Activated CD8-positive, alpha-beta memory T cell treated with anti-CD3 and anti-CD28 coated beads, Interleukin-2, amount 50 U/mL, for 1 hour (primary cell): ENCODE results near the gene PHF11.
"Not testable (repeated sequence)": the region's sequence is repeated elsewhere in the genome, so short reads cannot be mapped to it uniquely, and the experiment has no call there.

Experiments used
- DNase-seq: peaks from one replicate; pipeline ENCODE4 v3.0.0-alpha.2; 2020; ENCODE audit errors: extremely low read depth

Gene PHF11

DNA sequence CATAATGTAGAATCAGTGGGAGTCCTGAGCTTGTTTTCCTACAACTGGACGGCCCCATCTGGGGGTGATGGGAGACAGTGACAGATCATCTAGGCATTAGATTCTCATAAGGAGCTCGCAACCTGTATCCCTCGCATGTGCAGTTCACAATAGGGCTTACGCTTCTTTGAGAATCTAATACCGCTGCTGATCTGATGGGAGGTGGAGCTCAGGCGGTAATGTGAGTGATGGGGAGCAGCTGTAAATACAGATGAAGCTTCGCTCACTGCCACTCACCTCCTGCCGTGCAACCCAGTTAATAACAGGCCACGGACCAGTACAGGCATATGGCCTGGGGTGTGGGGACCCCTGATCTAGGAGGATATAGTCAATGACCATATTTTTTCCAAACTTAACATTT is 50.8 kb downstream of the PHF11 start:
- no peak for DNase-seq

DNA sequence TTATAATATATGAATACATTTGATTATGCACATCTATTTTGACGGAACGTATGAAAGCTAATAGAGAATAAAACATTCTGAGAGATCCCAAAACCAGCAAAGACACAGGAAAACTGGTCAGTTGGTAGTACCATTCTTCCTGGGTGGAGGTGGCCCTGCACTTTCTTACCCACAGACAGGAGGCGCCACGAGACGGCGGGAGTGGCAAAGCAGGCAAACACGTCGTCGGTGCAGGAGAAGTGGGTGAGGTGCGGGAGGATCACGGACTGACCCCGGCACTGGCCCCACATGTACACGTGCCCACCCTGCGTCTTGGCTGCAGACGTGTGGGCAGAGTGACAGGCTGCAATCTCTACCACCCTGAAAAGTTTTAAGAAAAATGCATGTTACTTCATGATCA is 53.5 kb downstream of the PHF11 start:
- DNase-seq = no peak

DNA sequence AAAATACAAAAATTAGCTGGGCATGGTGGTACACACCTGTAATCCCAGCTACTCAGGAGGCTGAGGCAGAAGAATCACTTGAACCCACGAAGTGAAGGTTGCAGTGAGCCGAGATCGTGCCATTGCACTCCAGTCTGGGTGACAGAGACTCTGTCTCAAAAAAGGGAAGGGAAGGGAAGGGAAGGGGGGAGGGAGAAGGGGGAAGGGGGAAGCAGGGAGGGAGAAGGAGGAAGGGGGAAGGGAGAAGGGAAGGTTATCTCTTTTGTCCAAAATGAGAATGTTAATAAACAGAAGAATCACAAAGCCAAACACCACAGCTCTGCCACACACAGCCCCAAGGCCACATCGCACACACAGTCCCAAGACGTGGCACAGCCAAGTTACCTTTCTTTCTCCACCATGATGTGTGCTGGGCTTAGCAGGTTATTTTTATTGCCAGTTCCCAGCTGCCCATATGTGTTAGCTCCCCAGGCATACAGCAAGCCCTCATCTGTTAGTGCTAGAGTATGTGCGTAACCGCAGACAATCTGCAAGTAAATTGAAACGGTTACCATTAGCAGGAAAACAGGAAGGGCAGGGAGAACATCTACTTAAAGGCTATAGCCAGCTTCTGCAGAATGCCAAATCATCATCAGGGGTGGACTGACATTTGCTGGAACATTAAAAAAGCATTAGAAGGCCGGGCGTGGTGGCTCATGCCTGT is 55.3 kb downstream of the PHF11 start:
- no peak for DNase-seq

DNA sequence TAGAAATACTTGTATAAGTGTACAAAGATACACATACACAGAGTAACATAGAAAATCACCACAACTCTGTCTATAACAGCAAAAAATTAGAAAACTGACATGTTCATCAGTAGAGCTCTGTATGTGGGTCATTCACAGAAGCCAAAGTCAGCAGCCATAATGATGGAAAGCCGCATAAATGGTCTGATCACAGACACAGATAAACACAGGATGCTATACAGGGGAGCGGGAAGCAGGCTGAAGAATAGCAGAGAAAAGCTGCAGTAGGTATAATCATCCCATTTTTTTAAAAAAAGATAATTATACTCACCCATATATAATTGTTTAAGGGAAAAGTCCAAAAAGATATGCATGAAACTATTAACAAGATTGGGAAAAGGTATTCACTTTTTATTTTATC is 58.1 kb downstream of the PHF11 start:
- no peak for DNase-seq

DNA sequence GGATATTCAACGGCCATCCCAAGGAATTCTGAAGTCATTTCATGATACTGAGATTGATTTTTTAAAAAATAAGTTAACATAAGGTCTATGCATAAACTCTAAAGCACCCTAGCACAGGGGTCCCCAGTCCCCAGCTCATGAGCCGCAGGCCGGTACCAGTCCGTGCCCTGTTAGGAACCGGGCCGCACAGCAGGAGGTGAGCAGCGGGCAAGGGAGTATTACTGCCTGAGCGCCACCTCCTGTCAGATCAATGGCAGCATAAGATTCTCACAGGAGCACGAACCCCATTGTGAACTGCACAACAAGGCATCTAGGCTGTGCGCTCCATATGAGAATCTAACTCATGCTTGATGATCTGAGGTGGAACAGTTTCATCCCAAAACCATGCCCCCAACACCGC is 58.6 kb downstream of the PHF11 start:
- DNase-seq = no peak

DNA sequence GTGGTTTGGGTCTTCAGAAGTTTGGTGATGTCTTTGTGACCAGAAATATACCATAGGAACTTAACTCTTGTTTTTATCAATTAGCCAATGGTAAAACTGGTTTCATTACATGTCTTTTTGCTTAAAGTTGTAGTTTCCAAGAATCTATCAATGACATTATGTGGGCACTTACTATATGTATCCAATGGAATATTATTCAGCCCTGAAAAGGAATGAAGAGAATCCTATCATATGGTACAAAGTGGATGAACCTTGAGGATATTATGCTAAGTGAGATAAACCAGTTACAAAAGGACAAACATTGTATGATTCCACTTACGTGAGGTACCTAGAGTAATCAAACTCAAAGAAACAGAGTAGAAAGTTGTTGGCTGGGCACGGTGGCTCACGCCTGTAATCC is 63.3 kb downstream of the PHF11 start:
- no peak for DNase-seq

DNA sequence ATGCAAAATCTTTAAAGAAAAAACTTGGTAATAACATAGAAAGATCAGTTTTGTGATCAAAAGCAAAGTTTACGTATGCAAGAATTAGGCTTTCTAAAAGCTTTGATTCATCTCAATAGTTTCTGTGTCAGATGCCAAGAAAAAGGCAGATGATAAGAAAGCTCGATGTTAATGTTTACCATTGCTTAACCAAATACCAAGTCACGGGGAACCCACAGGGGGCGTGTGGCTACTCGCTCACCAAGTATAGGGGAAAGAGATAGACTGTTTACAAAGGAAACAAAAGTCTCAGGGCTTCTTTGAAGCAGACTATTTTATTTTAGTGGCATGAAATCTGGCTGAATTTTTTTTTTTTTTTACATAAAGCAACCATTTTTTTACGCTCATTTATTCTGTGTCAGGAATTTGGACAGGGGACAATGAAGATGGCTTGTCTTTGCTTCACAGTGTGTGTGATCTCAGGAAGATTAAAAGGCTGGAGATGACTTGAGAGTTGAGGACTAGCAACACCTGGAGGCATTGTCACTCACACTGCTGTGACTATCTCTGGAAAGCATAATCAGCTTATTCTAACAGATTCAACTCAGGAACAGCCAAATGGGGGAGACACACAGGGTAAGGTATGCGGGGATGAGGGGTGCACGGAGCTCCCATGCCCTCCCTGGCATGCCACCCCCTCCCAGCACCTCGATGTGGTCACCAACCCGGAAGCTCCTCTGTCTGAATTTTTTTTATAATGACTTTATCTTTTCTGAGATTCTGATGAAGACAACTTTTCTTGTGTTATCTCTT is 64.7 kb downstream of the PHF11 start:
- DNase-seq = no peak

DNA sequence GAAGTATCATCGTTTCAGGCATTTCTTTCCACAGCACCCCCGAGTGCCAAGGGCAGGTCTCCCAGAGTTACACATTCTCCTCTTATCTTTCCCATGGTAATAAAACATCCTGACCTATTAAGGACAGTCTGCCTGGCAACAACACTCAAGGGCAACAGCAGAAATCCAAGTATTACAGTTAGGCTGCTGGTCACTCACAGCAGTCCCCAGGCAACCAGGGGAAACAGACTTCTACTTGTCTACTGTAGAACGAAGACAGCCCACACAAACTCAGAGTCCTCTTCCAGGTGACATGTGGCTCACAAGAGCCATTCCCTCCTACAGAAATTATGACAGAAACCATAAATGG is 65.3 kb downstream of the PHF11 start:
- no peak for DNase-seq

DNA sequence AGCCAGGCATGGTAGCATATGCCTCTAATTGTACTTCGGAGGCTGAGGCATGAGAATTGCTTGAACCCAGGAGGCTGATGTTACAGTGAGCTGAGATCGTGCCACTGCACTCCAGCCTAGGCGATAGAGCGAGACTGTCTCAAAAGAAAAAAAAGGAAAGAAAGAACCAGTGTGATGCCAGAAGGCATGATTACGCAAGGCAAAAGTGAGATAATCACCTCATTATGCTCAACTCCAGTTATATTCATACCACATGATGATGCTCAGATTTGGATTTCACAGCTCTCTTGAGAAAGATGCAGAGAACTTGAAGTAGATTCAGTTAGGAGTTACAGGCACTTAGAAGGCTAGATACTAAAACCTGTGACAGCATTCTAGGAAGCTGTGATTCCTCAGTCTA is 67.8 kb downstream of the PHF11 start:
- no peak for DNase-seq

DNA sequence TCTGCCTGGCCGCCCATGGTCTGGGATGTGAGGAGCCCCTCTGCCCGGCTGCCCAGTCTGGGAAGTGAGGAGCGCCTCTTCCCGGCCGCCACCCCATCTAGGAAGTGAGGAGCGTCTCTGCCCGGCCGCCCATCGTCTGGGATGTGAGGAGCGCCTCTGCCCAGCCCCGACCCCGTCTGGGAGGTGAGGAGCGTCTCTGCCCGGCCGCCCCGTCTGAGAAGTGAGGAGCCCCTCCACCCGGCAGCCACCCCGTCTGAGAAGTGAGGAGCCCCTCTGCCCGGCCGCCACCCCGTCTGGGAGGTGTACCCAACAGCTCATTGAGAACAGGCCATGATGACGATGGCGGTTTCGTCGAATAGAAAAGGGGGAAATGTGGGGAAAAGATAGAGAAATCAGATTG is 69.7 kb downstream of the PHF11 start:
- DNase-seq = not testable (repeated sequence)

DNA sequence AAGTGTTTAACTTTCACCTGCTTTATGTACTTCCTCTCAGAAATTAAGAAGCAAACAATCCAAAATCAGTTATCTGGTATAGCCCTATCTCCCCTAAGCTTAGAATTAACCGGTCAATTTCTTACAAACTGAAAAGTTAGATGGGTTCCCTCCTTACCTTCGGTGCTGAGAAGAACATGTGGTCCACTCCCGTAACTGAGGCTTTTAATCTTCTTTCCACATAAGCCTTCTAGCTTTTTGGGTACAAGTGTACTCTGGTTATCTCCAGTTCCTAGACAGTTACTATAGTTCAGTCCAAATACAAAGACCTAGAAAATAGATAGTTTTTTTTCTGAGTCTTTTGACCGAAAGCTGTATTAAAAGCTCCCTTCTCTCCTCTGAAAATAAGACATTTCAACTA is 70.7 kb downstream of the PHF11 start:
- DNase-seq = no peak

DNA sequence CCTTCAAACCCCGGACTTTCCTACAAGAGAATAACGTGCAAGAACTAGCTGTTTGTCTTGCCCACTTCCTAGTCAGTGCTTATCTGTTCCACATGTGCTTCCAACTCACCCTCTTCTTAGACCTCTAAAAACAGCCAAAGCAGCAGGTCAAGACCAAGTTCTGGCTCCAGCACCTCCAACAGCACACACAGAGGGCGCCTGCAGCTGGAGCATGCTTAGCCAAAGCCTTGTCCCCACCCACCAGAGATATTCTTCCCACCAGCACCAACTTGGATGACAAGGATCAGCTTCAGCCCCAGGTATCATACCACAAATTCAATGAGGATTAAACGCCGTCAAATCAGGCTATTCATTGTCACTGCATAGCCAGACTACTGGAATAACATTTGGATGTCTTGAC is 71.7 kb downstream of the PHF11 start:
- DNase-seq = no peak

DNA sequence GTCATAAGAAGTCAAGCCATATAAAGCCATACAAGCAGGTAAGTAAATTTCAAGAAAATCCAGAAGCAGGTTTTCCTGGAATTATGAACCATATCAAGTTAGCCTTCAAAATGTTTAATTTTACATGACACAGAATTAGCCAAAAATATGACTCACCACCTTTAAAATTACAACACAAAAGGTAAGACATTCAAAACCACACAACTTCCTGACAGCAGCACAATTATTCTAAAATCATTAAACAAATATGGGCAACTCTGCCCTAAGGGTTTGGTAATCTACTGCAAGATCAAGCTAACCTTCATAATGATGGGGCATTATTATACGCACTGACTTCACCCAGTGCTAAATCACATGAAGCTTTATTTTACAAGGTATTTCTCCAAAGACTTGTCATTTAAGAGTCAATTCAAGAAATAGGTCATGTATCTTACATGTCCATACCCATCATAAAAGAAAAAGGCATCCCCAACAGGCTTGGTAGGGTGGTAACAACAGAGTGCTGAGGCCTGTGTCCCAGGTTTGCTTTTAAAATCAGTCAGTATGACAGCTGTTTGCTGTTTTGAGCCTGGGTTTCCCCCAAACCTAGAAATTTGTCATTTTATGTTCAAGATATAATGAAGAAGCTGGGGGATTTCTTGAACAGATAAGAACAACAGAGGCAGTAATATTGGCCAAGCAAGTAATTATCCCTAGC is 74.4 kb downstream of the PHF11 start:
- DNase-seq = no peak

DNA sequence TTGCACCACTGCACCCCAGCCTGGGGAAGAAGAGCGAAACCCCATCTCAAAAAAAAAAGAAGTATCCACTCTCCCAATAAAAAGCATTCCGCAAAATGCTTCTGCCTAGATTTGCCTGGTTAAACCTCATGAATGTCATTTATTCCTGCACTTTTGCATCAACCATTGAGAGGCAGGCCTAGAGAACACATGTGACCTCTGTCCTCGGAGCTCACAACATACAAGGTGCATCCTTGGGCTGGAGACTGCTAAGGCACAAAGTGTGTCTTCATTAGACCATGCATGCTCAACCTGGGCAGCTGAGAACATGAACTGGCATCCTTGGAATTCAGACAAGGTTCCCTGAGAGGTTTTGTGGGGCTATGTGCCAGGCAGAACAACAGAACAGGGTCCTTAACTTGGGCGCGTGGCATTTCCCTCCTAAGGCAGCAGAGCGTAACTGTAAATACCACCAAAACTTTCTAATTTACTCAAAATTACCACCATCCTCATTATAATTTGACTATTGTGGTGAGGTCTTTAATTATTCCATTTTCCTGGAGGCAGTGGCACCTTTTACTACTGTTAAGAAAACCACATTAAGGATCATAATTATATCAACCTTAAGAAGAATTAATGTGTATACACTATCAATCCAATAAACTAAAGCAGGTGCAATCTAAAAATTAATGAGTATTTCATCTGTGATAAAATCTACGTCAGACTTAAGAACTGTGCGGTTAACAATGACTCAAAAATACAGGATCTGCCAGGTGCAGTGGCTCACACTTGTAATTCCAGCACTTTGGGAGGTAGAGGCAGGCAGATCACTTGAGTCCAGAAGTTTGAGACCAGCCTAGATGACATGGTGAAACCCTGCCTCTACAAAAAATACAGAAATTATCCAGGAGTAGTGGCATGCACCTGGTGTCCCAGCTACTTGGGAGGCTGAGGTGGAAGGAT is 75.8 kb downstream of the PHF11 start:
- no peak for DNase-seq
